HS-27A (cell line): ENCODE measurements around the gene KCNH4.
"Not testable (repeated sequence)": the region's sequence is repeated elsewhere in the genome, so short reads cannot be mapped to it uniquely, and the experiment has no call there.

Experiments
- DNase-seq: peaks from one replicate; pipeline ENCODE4 v3.0.0-alpha.2; 2012; ENCODE audit warnings: low read depth, missing footprints

KCNH4 gene

DNA sequence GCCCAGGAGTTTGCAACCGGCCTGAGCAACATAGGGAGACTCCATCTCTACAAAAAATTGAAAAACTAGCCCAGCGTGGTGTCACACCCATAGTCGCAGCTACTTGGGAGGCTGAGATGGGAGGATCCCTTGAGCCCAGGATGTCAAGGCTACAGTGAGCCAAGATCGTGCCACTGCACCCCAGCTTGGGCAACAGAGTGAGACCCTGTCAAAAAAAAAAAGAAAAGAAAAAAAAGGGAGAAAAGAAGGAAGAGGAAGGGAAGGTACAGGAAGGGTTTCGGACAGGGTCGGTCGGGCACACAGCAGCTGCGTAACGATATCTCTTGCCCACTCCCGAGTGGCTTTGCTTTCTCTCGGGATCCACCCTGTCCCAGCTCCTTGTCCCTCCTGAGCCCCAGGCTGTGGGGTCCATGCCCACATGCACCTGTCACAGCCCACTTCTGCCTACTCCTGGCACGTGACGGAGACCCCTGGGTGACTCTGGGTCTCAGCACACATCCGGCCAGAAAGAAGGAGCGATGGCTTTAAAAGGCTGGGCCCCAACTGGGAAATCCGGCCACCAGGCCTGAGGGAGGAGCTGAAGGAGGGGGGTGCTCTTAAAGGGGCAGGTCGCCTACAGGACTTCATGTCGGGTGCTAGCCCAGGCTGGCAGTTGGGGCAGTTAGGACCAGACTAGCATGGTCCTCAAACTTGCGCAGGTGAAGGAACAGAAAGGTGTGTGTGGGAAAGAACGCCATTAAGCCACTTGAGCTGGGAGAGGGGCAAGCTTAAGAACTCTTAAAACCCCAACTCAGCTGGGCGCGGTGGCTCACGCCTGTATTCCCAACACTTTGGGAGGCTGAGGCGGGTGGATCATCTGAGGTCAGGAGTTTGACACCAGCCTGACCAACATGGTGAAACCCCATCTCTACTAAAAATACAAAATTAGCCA lies 13.3 kb upstream of the KCNH4 start, which contains the start of gene GHDC:
Gene GHDC (minus strand): TSS at position 526 of the 931 bp plus-strand sequence. CDS start 913 bp downstream, outside the sequence.
- no peak for DNase-seq

DNA sequence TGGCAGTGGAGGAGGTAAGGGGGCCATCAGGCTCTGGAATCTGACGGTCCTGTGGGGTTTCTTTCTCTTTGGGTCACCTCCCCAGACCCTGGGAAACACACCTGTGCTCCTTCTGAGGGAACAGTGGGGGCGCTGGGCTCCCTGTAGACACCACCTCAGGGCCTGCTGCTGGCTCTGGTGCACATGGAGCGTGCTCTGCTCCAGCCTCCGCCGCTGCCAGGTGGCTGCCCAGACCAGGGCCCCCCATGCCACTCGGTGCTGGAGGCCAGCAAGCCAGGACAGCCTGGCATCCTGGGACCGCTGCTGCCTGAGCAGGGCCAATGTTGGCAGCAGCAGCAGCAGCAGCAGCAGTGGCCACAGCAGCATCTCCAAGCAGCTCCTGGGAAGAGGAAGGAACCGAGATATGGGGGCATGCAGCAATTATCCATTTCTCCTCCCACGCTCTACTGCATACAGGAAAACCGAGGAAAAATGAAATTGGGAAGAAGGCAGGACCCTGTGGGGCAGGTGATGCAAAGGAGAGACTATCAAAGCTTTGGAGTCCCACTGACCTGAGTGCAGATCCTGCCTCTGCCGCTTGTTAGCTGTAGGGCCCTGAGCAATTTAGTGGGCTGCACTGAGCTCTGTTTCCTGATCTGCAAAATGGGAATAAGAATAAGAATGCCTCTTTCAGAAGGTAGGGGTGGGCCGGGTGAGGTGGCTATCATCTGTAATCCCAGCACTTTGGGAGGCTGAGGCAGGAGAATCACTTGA lies 12.4 kb upstream of the KCNH4 start:
- DNase-seq: no peak

DNA sequence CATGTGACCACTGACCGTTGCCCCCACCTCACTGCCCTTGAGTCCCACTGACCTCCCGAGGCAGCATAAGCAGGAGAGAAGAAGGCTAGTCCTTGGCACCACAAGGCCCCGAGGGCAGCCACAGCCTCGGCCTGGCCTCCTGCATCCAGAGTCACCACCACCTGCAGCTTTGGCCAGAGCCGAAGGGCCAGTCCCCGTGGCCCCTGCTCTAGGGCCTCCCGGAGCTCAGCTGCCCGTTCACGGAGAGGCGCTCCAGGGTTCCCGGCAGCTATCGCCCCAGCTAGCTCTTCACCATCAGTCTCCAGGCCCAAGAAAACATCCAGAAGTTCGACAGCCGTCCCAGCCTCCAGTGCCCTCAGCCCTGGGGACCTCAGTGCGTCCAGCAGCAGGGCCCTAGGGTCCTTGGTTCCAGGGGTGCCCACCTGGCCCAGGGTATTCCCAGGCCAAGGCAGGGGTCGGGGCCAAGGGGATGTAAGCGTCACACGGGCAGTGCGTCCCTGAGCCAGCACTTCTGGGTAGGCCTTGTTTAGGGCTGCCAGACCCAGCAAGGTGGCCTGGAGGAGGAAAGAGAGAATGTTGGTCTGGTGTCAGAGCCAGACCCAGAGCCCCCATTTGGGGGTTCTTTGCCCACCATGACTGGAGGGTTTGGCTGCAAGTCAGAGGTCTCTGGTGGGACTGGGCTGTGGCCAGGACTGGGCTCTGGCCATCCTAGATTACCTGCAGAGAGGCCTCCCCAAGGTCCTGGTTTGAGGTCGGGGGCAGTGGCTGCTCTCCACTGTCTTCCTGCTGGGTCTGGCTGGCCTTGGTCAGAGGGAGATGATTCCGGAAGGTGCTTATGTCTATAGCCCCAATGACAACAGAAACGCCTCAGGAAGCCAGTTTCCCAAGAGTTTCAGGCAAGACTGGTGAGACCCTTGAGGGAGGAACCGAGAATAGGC lies 11.5 kb upstream of the KCNH4 start:
- DNase-seq: no peak

DNA sequence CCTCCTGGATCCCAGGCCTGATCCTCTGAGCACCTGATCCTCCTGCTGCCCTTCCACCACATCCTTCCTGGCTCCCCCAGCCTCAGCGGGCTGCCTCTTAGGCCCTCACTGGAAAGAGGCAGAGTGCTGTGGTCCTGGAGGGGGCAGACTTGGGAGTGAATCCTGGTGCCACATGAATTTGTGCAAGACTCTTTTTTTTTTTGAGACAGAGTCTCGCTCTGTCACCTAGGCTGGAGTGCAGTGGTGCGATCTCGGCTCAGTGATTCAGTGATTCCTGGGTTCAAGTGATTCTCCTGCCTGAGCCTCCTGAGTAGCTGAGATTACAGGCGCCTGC lies 10.3 kb upstream of the KCNH4 start:
- no peak for DNase-seq

- DNase-seq: no peak
Observed at GRCh38 chr17:42190491-42191274, 9.7 kb upstream of the KCNH4 start.

- no peak for DNase-seq
Observed at GRCh38 chr17:42189651-42189965, 8.7 kb upstream of the KCNH4 start.

DNA sequence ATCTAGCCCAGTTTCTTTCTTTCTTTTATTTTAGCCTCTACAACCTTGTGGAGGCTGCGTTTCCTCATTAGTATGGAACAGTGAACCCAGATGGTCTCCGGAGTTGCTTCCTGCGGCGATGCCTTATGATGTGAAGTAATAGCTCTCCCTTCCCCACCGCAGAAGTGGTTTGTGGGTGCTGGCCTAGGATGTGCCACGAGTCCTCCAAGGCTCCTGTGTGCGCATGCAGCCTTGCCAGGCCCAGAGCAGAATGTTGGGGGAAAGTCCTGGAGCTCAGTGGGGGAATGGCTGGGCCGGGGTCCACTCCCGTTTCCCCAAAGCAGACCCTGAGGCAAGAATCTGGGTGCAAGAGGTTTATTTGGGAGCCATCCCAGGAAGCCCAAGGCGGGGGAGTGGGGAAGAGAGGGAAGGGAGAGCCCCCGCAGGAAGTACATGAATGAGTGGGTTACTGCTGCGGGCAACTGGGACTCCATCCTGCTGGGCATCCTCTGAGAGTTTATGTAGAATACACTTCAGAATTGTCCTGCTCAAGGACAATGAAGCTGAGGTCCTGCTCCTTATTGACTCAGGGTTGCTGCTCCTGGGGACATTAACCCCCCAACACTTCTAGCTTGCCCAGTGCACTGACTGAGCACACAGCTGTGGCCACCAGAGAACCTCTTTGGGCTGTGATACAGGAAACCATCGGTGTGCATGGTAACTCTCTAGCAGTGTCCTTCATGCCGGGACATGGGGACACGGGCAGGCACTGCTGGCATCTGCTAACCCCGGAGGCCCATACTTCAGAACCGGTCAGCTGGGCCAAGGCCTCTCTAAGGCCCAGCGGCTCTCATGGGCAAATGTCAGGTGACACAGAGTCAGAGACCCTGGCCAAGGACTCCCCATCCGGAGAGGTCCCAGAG lies 8.1 kb upstream of the KCNH4 start:
- no peak for DNase-seq

DNA sequence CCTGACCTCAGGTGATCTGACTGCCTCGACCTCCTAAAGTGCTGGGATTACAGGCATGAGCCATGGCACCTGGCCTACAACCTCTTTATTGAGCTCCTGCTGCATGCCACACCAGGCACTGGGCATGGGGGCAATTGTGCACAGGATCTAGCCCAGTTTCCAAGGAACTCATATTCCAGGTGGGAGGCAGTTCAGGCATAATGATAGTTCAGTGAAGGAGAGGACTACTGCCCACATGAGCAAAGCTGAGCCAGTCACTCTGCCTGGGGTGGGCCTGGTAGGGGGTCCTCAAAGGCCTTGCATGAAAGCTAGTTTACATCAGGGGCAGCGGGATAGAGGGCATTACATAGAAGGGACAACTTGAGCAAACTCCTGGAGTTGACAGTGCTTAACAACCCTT lies 6.9 kb upstream of the KCNH4 start:
- no peak for DNase-seq

DNA sequence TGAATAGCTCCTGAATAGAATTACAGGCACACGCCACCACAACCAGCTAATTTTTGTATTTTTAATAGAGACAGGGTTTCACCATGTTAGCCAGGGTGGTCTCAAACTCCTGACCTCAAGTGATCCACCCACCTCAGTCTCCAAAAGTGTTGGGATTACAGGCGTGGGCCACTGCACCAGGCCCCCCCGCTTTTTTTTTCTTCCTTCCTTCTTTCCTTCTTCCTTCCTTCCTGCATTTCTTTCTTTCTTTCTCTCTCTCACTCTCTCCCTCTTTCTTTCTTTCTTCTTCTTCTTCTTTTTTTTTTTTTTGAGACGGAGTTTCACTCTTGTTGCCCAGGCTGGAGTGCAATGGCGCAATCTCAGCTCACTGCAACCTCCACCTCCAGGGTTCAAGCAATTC lies 5.2 kb upstream of the KCNH4 start:
- DNase-seq: not testable (repeated sequence)

- DNase-seq: no peak
Observed at GRCh38 chr17:42185621-42185930, 4.6 kb upstream of the KCNH4 start.

DNA sequence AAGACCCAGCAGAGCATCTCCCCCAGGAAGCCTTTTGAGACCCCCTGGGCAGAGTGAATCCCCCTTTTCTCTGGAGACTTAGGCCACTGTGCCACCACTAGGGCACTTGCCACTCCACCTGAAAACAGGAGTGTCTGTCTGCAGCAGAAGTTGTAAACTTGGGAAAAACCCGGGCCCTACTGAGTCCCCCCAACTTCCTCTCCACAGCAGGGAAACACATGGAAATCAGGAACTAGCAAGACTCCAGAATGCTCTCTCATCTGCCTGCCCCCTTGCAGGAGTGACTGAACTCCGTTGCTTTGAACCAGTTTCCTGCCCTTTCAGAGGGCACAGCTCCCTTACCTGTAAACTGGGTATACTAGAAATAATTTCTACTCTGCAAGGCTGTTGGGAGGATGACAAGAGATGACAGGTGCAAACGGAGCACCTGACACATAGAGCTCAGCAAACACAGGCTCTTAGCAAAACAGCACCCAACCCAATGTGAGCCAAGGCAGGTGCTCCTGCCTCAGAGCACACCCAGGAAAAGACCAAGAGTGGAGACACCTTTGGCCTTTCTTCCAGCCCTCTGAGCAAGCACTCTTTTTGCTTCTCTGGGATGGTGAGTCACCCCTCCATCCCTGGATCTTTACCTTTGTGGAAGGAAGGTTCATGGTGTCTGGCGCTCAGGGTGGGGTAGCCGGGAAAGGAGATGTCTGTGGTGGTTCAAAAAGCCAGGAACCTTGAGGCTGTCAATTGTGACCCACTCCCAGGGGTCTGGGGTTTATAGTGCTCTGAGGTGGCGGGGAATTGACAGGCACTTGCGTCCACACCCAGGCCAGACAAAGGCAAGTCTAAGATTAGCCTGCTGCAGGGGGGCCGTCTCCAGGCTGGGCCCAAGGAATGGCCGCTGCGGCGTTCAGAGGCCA lies 4.0 kb upstream of the KCNH4 start, which contains the start of gene HCRT:
Gene HCRT (minus strand): TSS at position 740 of the 908 bp plus-strand sequence. CDS start 87 bp downstream, at position 653.
- no peak for DNase-seq

GRCh38 chr17:42183741-42184711 lies 3.1 kb upstream of the KCNH4 start:
- no peak for DNase-seq

GRCh38 chr17:42182927-42183734 lies 2.2 kb upstream of the KCNH4 start:
- no peak for DNase-seq

DNA sequence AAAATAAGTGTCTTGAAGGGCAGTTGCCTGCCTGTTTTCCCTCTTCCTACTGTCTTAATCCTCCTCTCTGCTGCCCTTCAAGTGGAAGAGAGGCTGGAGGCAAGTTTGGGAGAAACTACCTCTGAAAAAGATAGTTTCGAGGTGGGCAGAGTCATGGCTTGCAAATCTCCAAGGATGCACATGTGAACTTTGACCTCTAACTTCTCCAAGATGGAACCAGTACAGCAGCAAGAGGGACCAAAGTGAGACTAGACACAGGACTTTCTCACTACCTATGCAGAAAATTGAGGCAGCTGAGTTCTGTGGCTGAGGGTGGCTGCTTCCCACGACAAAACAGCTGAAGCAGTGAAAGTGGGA lies 887 bp upstream of the KCNH4 start:
- DNase-seq: no peak

GRCh38 chr17:42180411-42180921 lies 476 bp downstream of the KCNH4 start:
- DNase-seq: no peak

DNA sequence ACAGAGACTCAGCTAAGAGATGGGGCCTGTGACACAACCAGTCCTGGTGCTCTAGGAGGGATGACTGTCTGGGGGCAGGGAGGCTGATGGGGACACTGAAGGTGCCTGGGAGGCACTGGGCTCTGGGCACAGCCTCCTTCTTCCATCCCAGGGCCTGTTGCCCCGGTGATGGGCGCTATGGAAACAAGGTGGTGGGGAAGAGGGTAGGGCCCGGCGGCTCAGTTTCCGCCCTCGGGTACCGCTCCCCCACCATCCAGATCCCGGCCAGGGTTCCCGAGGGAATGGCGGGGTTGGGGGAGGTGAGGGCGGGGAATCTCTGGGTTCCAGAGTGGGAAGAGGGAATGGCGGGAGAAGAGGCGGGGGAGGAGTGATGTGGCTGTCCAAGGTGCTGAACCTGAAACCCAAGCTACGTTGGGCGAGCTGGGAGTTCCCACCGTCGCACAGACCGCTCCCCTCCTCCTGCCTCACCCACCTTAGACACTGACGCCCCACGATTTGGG lies 981 bp downstream of the KCNH4 start:
- no peak for DNase-seq

GRCh38 chr17:42179335-42179734 lies 1.6 kb downstream of the KCNH4 start:
- DNase-seq: no peak
